C4-2B (cell line): Measurements from ENCODE around the gene HLA-A.
"Not testable (repeated sequence)": the region's sequence is repeated elsewhere in the genome, so short reads cannot be mapped to it uniquely, and the experiment has no call there.

Experiments used
- CTCF ChIP-seq: fragments of 450-650 bp; conservative IDR thresholded peaks from 2 replicates; pipeline ENCODE4 v1.5.1; 2017; ENCODE audit warnings: mild to moderate bottlenecking
- ZFX ChIP-seq: fragments of 450-650 bp; IDR thresholded peaks from 2 replicates; pipeline ENCODE4 v1.6.1; 2017

DNA sequence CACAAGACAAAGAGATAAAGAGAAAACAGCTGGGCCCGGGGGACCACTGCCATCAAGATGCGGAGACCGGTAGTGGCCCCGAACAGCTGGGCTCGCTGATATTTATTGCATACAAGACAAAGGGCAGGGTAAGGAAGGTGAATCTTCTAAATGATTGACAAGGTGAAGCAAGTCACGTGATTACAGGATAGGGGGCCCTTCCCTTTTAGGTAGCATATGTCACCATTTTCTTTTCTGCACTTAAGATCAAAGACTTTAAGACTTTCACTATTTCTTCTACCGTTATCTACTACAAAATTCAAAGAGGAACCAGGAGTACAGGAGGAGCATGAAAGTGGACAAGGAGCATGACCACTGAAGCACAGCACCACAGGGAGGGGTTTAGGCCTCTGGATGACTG, 12.3 kb upstream of the HLA-A start:
- not testable (repeated sequence) for TF ChIP-seq CTCF, ZFX
